HG03066 (cell line): ENCODE results near the gene ATP11A.
A peak's percentile ranks its signal among the peaks of the same experiment; 100 is the strongest.

Experiments used
- ATAC-seq: cut with Tn5 transposase; IDR thresholded peaks from one replicate; pipeline ENCODE4 v1.9.1; 2021; ENCODE audit warnings: low read depth; ENCODE audit not compliant: unreplicated experiment

Gene ATP11A

GRCh38 chr13:112690283-112690929 lies 568 bp downstream of the ATP11A start:
- ATAC-seq: peak; percentile 24

- no peak for ATAC-seq
Observed at GRCh38 chr13:112692104-112692503, 2.3 kb downstream of the ATP11A start.

- no peak for ATAC-seq
Observed at GRCh38 chr13:112692586-112692985, 2.7 kb downstream of the ATP11A start.

- no peak for ATAC-seq
Observed at GRCh38 chr13:112693831-112694497, 4.1 kb downstream of the ATP11A start.

- ATAC-seq: no peak
Observed at GRCh38 chr13:112695121-112695520, 5.3 kb downstream of the ATP11A start.

- ATAC-seq: no peak
Observed at GRCh38 chr13:112696001-112696868, 6.4 kb downstream of the ATP11A start.

GRCh38 chr13:112696869-112697465 lies 7.1 kb downstream of the ATP11A start:
- no peak for ATAC-seq

- ATAC-seq: no peak
Observed at GRCh38 chr13:112697756-112698655, 8.2 kb downstream of the ATP11A start.

- no peak for ATAC-seq
Observed at GRCh38 chr13:112699322-112699918, 9.6 kb downstream of the ATP11A start.

- ATAC-seq: no peak
Observed at GRCh38 chr13:112700291-112701060, 10.6 kb downstream of the ATP11A start.

- ATAC-seq: no peak
Observed at GRCh38 chr13:112702341-112702985, 12.6 kb downstream of the ATP11A start.

GRCh38 chr13:112702986-112703379 lies 13.1 kb downstream of the ATP11A start:
- no peak for ATAC-seq

GRCh38 chr13:112703449-112704284 lies 13.8 kb downstream of the ATP11A start:
- no peak for ATAC-seq

- ATAC-seq: no peak
Observed at GRCh38 chr13:112704308-112705145, 14.7 kb downstream of the ATP11A start.

- no peak for ATAC-seq
Observed at GRCh38 chr13:112705286-112705685, 15.4 kb downstream of the ATP11A start.

- no peak for ATAC-seq
Observed at GRCh38 chr13:112706171-112706570, 16.3 kb downstream of the ATP11A start.
